GM19239 (cell line): ENCODE measurements around the gene ZC3H7A.
"Not testable (repeated sequence)": the region's sequence is repeated elsewhere in the genome, so short reads cannot be mapped to it uniquely, and the experiment has no call there.

Experiments
- DNase-seq: peaks from one replicate; pipeline ENCODE4 v3.0.0; 2011; ENCODE audit warnings: low spot score; ENCODE audit not compliant: insufficient read length
- FAIRE-seq: peaks from 2 replicates; lab custom pipeline; 2011; peaks lifted over from hg19 to GRCh38; lab: Jason Lieb, UNC

Gene ZC3H7A

GRCh38 chr16:11801481-11802021 is 4.5 kb upstream of the ZC3H7A start:
- no peak for FAIRE-seq
- no peak for DNase-seq

- no peak for FAIRE-seq
- DNase-seq, result no peak
These were observed 3.3 kb upstream of the ZC3H7A start for GRCh38 chr16:11800382-11800718.

GRCh38 chr16:11799509-11800381 is 2.7 kb upstream of the ZC3H7A start:
- FAIRE-seq (peak; percentile 35), DNase-seq (no peak)

GRCh38 chr16:11799017-11799381 is 1.9 kb upstream of the ZC3H7A start:
- FAIRE-seq (no peak), DNase-seq (no peak)

GRCh38 chr16:11797957-11798299 is 870 bp upstream of the ZC3H7A start:
- FAIRE-seq (no peak), DNase-seq (no peak)

GRCh38 chr16:11796227-11797165 is 562 bp downstream of the ZC3H7A start:
- no peak for FAIRE-seq
- DNase-seq, result no peak

GRCh38 chr16:11795887-11796226 is 1.2 kb downstream of the ZC3H7A start:
- FAIRE-seq, result no peak
- DNase-seq, result no peak

- no peak for FAIRE-seq
- no peak for DNase-seq
These were observed 1.8 kb downstream of the ZC3H7A start for GRCh38 chr16:11794996-11795886.

- DNase-seq, result no peak
- no peak for FAIRE-seq
These were observed 2.6 kb downstream of the ZC3H7A start for GRCh38 chr16:11794447-11794846.

GRCh38 chr16:11793840-11794239 is 3.2 kb downstream of the ZC3H7A start:
- FAIRE-seq, result no peak
- DNase-seq, result no peak

GRCh38 chr16:11792410-11793241 is 4.4 kb downstream of the ZC3H7A start:
- DNase-seq, result no peak
- FAIRE-seq, result no peak

GRCh38 chr16:11791144-11791828 is 5.8 kb downstream of the ZC3H7A start:
- no peak for FAIRE-seq
- DNase-seq, result no peak

- DNase-seq (no peak), FAIRE-seq (no peak)
These were observed 8.1 kb downstream of the ZC3H7A start for GRCh38 chr16:11788914-11789313.

GRCh38 chr16:11784980-11785599 is 12.0 kb downstream of the ZC3H7A start:
- not testable (repeated sequence) for FAIRE-seq, DNase-seq

GRCh38 chr16:11784381-11784780 is 12.7 kb downstream of the ZC3H7A start:
- FAIRE-seq, DNase-seq: not testable (repeated sequence)

GRCh38 chr16:11784038-11784369 is 13.1 kb downstream of the ZC3H7A start:
- no peak for DNase-seq
- FAIRE-seq, result no peak

GRCh38 chr16:11783319-11784037 is 13.6 kb downstream of the ZC3H7A start:
- DNase-seq (no peak), FAIRE-seq (peak; percentile 4)

- FAIRE-seq (peak; percentile 86), DNase-seq (no peak)
These were observed 15.3 kb downstream of the ZC3H7A start for GRCh38 chr16:11781773-11782172.
